ENCODE measurements around the gene UGGT1. TPM values are rescaled to one million over a fixed set of nuclear protein-coding genes. Genes with fewer than 3 reads are reported as not detected.
A peak's percentile ranks its signal among the peaks of the same experiment; 100 is the strongest.

UGGT1 gene
- total RNA-seq (ENCODE audit: insufficient read depth, low replicate concordance) = 28.6 TPM

- DNase-seq (ENCODE audit: low spot score) = peak; percentile 98
These were observed at the start of gene UGGT1 for GRCh38 chr2:128090945-128091725. Gene UGGT1, plus strand, starts transcription at chr2:128091200. Its CDS starts 158 bp downstream, at chr2:128091358.

- DNase-seq (ENCODE audit: low spot score) = no peak
These were observed 49.4 kb upstream of the UGGT1 start for GRCh38 chr2:128041561-128041960.

GRCh38 chr2:128043041-128043440 is 48.0 kb upstream of the UGGT1 start:
- no peak for DNase-seq (ENCODE audit: low spot score)

GRCh38 chr2:128053331-128053730 is 37.7 kb upstream of the UGGT1 start:
- no peak for DNase-seq (ENCODE audit: low spot score)

GRCh38 chr2:128054104-128054885 is 36.7 kb upstream of the UGGT1 start:
- no peak for DNase-seq (ENCODE audit: low spot score)

- no peak for DNase-seq (ENCODE audit: low spot score)
These were observed 33.7 kb upstream of the UGGT1 start for GRCh38 chr2:128057334-128057733.

GRCh38 chr2:128058114-128058513 is 32.9 kb upstream of the UGGT1 start:
- DNase-seq (ENCODE audit: low spot score) = no peak

- DNase-seq (ENCODE audit: low spot score) = no peak
These were observed 28.4 kb upstream of the UGGT1 start for GRCh38 chr2:128062571-128062970.

- no peak for DNase-seq (ENCODE audit: low spot score)
These were observed 26.6 kb upstream of the UGGT1 start for GRCh38 chr2:128064353-128064752.

GRCh38 chr2:128069769-128070168 is 21.2 kb upstream of the UGGT1 start:
- DNase-seq (ENCODE audit: low spot score) = no peak

- no peak for DNase-seq (ENCODE audit: low spot score)
These were observed 17.7 kb upstream of the UGGT1 start for GRCh38 chr2:128073278-128073677.

- no peak for DNase-seq (ENCODE audit: low spot score)
These were observed 14.4 kb upstream of the UGGT1 start for GRCh38 chr2:128076461-128077106.

GRCh38 chr2:128084757-128085156 is 6.2 kb upstream of the UGGT1 start:
- DNase-seq (ENCODE audit: low spot score) = no peak

- no peak for DNase-seq (ENCODE audit: low spot score)
These were observed 4.8 kb upstream of the UGGT1 start for GRCh38 chr2:128086244-128086643.

- no peak for DNase-seq (ENCODE audit: low spot score)
These were observed 440 bp upstream of the UGGT1 start for GRCh38 chr2:128090575-128090944.

GRCh38 chr2:128091726-128092080 is 703 bp downstream of the UGGT1 start:
- DNase-seq (ENCODE audit: low spot score) = no peak

- DNase-seq (ENCODE audit: low spot score) = no peak
These were observed 1.7 kb downstream of the UGGT1 start for GRCh38 chr2:128092656-128093055.

GRCh38 chr2:128093762-128094161 is 2.8 kb downstream of the UGGT1 start:
- no peak for DNase-seq (ENCODE audit: low spot score)

- no peak for DNase-seq (ENCODE audit: low spot score)
These were observed 4.2 kb downstream of the UGGT1 start for GRCh38 chr2:128095201-128095600.

GRCh38 chr2:128103407-128103806 is 12.4 kb downstream of the UGGT1 start:
- DNase-seq (ENCODE audit: low spot score) = no peak

GRCh38 chr2:128105072-128105471 is 14.1 kb downstream of the UGGT1 start:
- DNase-seq (ENCODE audit: low spot score) = no peak

GRCh38 chr2:128108166-128108565 is 17.2 kb downstream of the UGGT1 start:
- DNase-seq (ENCODE audit: low spot score) = no peak

GRCh38 chr2:128109243-128109642 is 18.2 kb downstream of the UGGT1 start:
- no peak for DNase-seq (ENCODE audit: low spot score)

All from umbilical cord (tissue), 2 donors.